ENCODE data around the gene C20orf144. TPM values are rescaled to one million over a fixed set of nuclear protein-coding genes. Genes with fewer than 3 reads are reported as not detected.

Gene C20orf144
- total RNA-seq, 1 experiment from 2014 or later = not detected

DNA sequence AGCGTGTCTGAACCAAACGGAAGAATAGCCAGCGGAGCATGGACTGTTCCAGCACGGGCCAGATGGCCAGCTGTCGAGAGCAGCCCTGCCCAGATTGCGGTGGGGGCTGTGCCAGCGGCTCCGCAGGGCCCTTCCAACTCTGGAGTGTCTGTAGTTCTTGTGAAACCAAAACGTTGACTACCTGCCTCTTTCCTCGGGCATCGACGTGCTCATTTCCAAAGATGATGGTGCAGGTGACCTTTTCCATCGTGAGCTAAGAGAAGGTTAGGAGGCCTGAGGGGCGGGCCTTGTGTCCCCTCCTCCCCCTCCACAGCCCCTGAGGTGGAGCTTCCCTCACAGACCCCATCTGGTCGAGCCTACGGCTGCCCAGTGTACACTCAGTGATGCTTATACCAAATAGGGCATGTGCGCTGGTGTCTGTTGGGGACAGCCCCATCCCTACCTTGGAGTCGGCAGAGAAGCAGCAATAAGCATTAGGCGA, 12.9 kb upstream of the C20orf144 start:
- H3K9me3 ChIP-seq (ENCODE audit: low read length) = no peaks in the 10 kb centered on the region
- H3K4me1 ChIP-seq (ENCODE audit: insufficient read depth, low read length) = peaks cover 41% of the 10 kb centered on the region
- no peak for DNase-seq
- ChIA-PET CTCF (no interaction called here), POLR2A (ENCODE audit: unreplicated experiment) (no interaction called here)
- H3K27me3 ChIP-seq (ENCODE audit: low read length) = no peaks in the 10 kb centered on the region
- H3K4me3 ChIP-seq (ENCODE audit: low read length) = no peak overlapping the region
- no peak overlapping the region for H3K9ac ChIP-seq (ENCODE audit: low read length)
- H2AFZ ChIP-seq (ENCODE audit: low read length) = no peak overlapping the region
- no peaks in the 10 kb centered on the region for H3K79me2 ChIP-seq (ENCODE audit: low read length)
- H3K27ac ChIP-seq (ENCODE audit: low read length) = no peak overlapping the region
- ATAC-seq = no peak
- no TSS peak for BruUV-seq (replicated peaks)
- no peak for TF ChIP-seq EZH2phosphoT487 (IDR thresholded peaks at IDR 0.05; ENCODE audit: borderline replicate concordance, low read length)
- no peak for TF ChIP-seq EZH2 (IDR thresholded peaks at IDR 0.05; ENCODE audit: low read length, unreplicated experiment)
- TF ChIP-seq, protein P1, sequence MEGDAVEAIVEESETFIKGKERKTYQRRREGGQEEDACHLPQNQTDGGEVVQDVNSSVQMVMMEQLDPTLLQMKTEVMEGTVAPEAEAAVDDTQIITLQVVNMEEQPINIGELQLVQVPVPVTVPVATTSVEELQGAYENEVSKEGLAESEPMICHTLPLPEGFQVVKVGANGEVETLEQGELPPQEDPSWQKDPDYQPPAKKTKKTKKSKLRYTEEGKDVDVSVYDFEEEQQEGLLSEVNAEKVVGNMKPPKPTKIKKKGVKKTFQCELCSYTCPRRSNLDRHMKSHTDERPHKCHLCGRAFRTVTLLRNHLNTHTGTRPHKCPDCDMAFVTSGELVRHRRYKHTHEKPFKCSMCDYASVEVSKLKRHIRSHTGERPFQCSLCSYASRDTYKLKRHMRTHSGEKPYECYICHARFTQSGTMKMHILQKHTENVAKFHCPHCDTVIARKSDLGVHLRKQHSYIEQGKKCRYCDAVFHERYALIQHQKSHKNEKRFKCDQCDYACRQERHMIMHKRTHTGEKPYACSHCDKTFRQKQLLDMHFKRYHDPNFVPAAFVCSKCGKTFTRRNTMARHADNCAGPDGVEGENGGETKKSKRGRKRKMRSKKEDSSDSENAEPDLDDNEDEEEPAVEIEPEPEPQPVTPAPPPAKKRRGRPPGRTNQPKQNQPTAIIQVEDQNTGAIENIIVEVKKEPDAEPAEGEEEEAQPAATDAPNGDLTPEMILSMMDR (conservative IDR thresholded peaks at IDR 0.05; ENCODE audit: low read depth, low read length) = no peak
- intact Hi-C loops (cut with micrococcal nuclease) = loop anchor here (5.0 kb wide), 2 partner anchors 87 to 132 kb away; no protein-coding TSS in a partner anchor
- no peak overlapping the region for H3K4me2 ChIP-seq (ENCODE audit: low read length)
- H3F3A ChIP-seq (ENCODE audit: low read length, unreplicated experiment) = no peaks in the 10 kb centered on the region
- H3K9me2 ChIP-seq (replicated peaks; ENCODE audit: low read length) = no peaks in the 10 kb centered on the region
- peaks cover 15% of the 10 kb centered on the region for H3K36me3 ChIP-seq (ENCODE audit: low read depth, low read length)
- H4K20me1 ChIP-seq (ENCODE audit: low read length) = no peaks in the 10 kb centered on the region

DNA sequence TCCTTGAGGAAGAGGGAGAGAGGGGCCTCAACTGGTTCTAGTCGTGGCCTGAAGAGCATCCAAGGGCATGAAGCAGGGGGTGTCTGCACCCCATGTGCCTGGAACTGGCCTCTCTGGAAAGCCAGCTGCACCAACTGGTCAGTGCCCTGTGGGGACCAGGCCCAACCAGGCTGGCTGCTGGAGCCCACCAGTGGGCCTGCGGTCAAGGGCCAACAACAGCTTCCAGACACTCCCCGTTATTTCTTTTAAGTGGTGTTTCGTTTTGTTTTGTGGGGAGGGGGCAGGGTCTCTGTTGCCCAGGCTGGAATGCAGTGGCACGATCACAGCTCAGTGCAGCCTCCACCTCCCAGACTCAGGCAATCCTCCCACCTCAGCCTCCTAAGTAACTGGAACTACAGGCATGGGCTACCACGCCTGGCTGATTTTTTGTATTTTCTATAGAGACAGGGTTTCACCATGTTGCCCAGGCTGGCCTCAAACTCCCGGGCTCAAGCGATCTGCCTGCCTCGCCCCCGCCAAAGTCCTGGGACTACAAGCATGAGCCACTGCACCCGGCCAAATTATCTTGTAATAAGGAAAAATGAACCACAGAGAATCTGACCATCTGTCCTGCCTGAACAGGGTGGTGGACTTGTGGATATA, 11.9 kb upstream of the C20orf144 start:
- H3K9ac ChIP-seq (ENCODE audit: low read length) = no peak overlapping the region
- H3K27ac ChIP-seq (ENCODE audit: low read length) = no peak overlapping the region

More for the DNA sequence above, 11.9 kb upstream of the C20orf144 start:
- peaks cover 6% of the 10 kb centered on the region; the same call in 1 of the 2 replicates for H3K36me3 ChIP-seq (ENCODE audit: low read depth, low read length)
- no peak overlapping the region for H2AFZ ChIP-seq (ENCODE audit: low read length)
- intact Hi-C loops (cut with micrococcal nuclease) = no loop called here
- CTCF ChIA-PET = interaction anchor here (0.6 kb wide), 2 partner anchors 10 to 123 kb away, joined by 3 to 6 read pairs; no protein-coding TSS in a partner anchor
- H3K9me2 ChIP-seq (replicated peaks; ENCODE audit: low read length) = no peaks in the 10 kb centered on the region
- TF ChIP-seq, protein P1 (conservative IDR thresholded peaks at IDR 0.05; ENCODE audit: low read depth, low read length) = no peak
- TF ChIP-seq EZH2phosphoT487 (IDR thresholded peaks at IDR 0.05; ENCODE audit: borderline replicate concordance, low read length) (no peak), EZH2 (IDR thresholded peaks at IDR 0.05; ENCODE audit: low read length, unreplicated experiment) (no peak)
- DNase-seq = no peak
- no peak for ATAC-seq
- POLR2A ChIA-PET (ENCODE audit: unreplicated experiment) = no interaction called here
- no peaks in the 10 kb centered on the region for H3K27me3 ChIP-seq (ENCODE audit: low read length)
- peaks cover 44% of the 10 kb centered on the region for H3K4me1 ChIP-seq (ENCODE audit: insufficient read depth, low read length)
- H3K9me3 ChIP-seq (ENCODE audit: low read length) = no peaks in the 10 kb centered on the region
- no peak overlapping the region for H3K4me2 ChIP-seq (ENCODE audit: low read length)
- H3F3A ChIP-seq (ENCODE audit: low read length, unreplicated experiment) = no peaks in the 10 kb centered on the region
- no peaks in the 10 kb centered on the region for H4K20me1 ChIP-seq (ENCODE audit: low read length)
- no TSS peak for BruUV-seq (replicated peaks)
- H3K4me3 ChIP-seq (ENCODE audit: low read length) = no peak overlapping the region
- H3K79me2 ChIP-seq (ENCODE audit: low read length) = no peaks in the 10 kb centered on the region

All from PC-3 (cell line).